LNCaP clone FGC (cell line): ENCODE data around the gene GMEB1.
A peak's percentile ranks its signal among the peaks of the same experiment; 100 is the strongest.
"Not testable (repeated sequence)": the region's sequence is repeated elsewhere in the genome, so short reads cannot be mapped to it uniquely, and the experiment has no call there.

Source experiments
- DNase-seq: peaks from one replicate; pipeline ENCODE4 v3.0.0-alpha.2; 2011; ENCODE audit warnings: low read depth
- H3K4me3 ChIP-seq: 2 replicates; pipeline ENCODE4 v1.5.1; 2011; ENCODE audit warnings: mild to moderate bottlenecking, low read depth, low read length, control low read depth
- CTCF ChIP-seq: IDR thresholded peaks from 2 replicates; pipeline ENCODE4 v1.5.1; 2012; ENCODE audit warnings: mild to moderate bottlenecking; ENCODE audit not compliant: control insufficient read depth, insufficient read depth; ENCODE audit errors: extremely low read depth

GMEB1 gene

DNA sequence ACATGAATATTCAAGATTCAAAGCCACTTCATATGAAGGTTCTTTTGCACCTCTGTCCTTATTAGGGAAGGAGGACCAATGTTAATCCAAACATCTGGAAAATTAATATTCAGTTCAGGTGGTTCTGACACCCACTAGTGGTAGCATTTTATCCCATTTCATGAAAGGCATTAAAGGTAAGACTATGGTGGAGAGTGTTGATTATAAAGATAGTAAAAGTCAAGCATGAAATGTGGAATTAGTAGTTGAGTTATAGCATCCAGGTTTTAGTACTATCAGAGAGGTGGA, 50.7 kb downstream of the GMEB1 start:
- no peak for TF ChIP-seq CTCF
- DNase-seq, result no peak
- no peak overlapping the region for H3K4me3 ChIP-seq

- no peak overlapping the region for H3K4me3 ChIP-seq
- no peak for TF ChIP-seq CTCF
- no peak for DNase-seq
Measured at GRCh38 chr1:28720376-28720775, 51.8 kb downstream of the GMEB1 start.

DNA sequence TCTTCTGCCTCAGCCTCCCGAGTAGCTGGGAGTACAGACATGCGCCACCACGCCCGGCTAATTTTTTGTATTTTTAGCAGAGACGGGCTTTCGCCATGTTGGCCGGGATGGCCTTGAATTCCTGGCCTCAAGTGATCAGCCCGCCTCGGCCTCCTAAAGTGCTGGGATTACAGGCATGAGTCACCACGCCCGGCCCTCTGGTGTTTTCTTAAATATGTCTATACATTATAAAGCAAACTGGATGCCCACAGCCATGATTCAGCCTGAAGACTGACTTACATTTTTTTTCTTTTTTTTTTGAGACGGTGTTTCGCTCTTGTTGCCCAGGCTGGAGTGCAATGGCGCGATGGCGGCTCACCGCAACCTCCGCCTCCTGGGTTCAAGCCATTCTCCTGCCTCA, 53.3 kb downstream of the GMEB1 start:
- not testable (repeated sequence) for H3K4me3 ChIP-seq, DNase-seq

DNA sequence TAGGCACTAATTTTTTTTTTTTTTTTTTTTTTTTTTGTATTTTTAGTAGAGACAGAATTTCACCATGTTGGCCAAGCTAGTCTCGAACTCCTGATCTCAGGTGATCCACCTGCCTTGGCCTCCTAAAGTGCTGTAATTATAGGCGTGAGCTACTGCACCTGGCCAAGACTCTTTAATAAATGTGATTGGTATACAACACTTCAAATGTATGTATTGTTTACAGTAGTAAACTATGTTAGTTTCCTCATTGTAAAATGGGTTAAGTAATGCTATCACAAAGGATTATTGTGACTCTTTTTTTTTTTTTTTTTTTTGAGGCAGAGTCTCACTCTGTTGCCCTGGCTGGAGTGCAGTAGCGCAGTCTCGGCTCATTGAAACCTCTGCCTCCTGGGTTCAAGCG, 56.8 kb downstream of the GMEB1 start:
- H3K4me3 ChIP-seq, DNase-seq: not testable (repeated sequence)

DNA sequence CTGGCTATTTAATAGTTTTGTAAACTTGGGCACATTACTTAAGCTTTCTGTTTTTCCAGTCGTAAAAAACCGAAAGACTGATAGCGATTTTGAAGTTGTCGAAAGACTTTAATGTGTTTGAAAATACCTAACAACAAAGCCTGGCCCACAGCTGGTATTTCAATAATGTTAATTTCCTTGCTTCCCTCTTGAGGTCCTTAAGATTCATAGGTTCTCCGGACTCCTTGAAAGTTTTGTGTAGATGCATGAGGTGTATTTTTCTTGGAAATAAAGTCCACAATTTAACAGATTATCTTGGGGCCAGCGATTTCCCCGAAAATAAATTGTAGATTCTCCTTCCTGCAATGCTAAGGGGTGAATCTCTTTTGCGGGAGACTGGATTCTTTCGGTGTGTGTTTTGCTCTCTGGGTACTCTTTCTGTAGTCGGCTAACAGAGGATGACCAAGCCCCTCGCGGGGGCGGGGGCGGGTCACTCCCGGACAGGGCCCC, 67.4 kb downstream of the GMEB1 start:
- TF ChIP-seq CTCF, result no peak
- peak overlapping the region; percentile 78 for H3K4me3 ChIP-seq
- no peak for DNase-seq

GRCh38 chr1:28736450-28737306, 68.1 kb downstream of the GMEB1 start, which contains the start of gene YTHDF2:
TSS of gene YTHDF2 (plus strand) at chr1:28736940. CDS start at chr1:28737121, 181 bp downstream.
- TF ChIP-seq CTCF, result peak; percentile 79
- H3K4me3 ChIP-seq, result peak within 1 kb of the TSS; percentile 78
- DNase-seq, result peak; percentile 80

GRCh38 chr1:28737307-28738132, 68.9 kb downstream of the GMEB1 start:
- DNase-seq, result peak; percentile 60
- no peak for TF ChIP-seq CTCF
- peak overlapping the region; percentile 78 for H3K4me3 ChIP-seq
